ENCODE measurements around the gene FAM131A.

Gene FAM131A

GRCh38 chr3:184337399-184337714, at the start of gene FAM131A:
Gene FAM131A, plus strand, starts transcription at chr3:184337600. Its CDS starts 31 bp downstream, at chr3:184337631.
- in situ Hi-C loops (cut with MboI; ENCODE audit: low sequenced_read_pairs) = no loop called here

GRCh38 chr3:184289426-184289938, 47.9 kb upstream of the FAM131A start:
- in situ Hi-C loops (cut with MboI; ENCODE audit: low sequenced_read_pairs) = loop anchor here (10.0 kb wide), 1 partner anchor 395 kb away; no protein-coding TSS in a partner anchor

GRCh38 chr3:184290331-184290730, 47.1 kb upstream of the FAM131A start:
- in situ Hi-C loops (cut with MboI; ENCODE audit: low sequenced_read_pairs) = no loop called here

GRCh38 chr3:184291044-184291737, 46.2 kb upstream of the FAM131A start:
- in situ Hi-C loops (cut with MboI; ENCODE audit: low sequenced_read_pairs) = no loop called here

- in situ Hi-C loops (cut with MboI; ENCODE audit: low sequenced_read_pairs) = no loop called here
These were observed 45.5 kb upstream of the FAM131A start for GRCh38 chr3:184291738-184292445.

- in situ Hi-C loops (cut with MboI; ENCODE audit: low sequenced_read_pairs) = no loop called here
These were observed 41.6 kb upstream of the FAM131A start for GRCh38 chr3:184295771-184296170.

- in situ Hi-C loops (cut with MboI; ENCODE audit: low sequenced_read_pairs) = no loop called here
These were observed 40.8 kb upstream of the FAM131A start for GRCh38 chr3:184296616-184297015.

GRCh38 chr3:184298759-184299487, 38.5 kb upstream of the FAM131A start, which contains the start of gene PSMD2:
Gene PSMD2, plus strand, starts transcription at chr3:184299241. Its CDS starts 26 bp downstream, at chr3:184299267.
- in situ Hi-C loops (cut with MboI; ENCODE audit: low sequenced_read_pairs) = no loop called here

GRCh38 chr3:184299488-184300377, 37.7 kb upstream of the FAM131A start:
- in situ Hi-C loops (cut with MboI; ENCODE audit: low sequenced_read_pairs) = no loop called here

- in situ Hi-C loops (cut with MboI; ENCODE audit: low sequenced_read_pairs) = no loop called here
These were observed 37.1 kb upstream of the FAM131A start for GRCh38 chr3:184300378-184300720.

- in situ Hi-C loops (cut with MboI; ENCODE audit: low sequenced_read_pairs) = no loop called here
These were observed 31.8 kb upstream of the FAM131A start for GRCh38 chr3:184305577-184305976.

GRCh38 chr3:184306341-184306972, 30.9 kb upstream of the FAM131A start:
- in situ Hi-C loops (cut with MboI; ENCODE audit: low sequenced_read_pairs) = no loop called here

- in situ Hi-C loops (cut with MboI; ENCODE audit: low sequenced_read_pairs) = no loop called here
These were observed 29.5 kb upstream of the FAM131A start for GRCh38 chr3:184307915-184308314.

- in situ Hi-C loops (cut with MboI; ENCODE audit: low sequenced_read_pairs) = no loop called here
These were observed 28.7 kb upstream of the FAM131A start for GRCh38 chr3:184308744-184309143.

- in situ Hi-C loops (cut with MboI; ENCODE audit: low sequenced_read_pairs) = no loop called here
These were observed 25.8 kb upstream of the FAM131A start for GRCh38 chr3:184311633-184312032.

- in situ Hi-C loops (cut with MboI; ENCODE audit: low sequenced_read_pairs) = no loop called here
These were observed 23.1 kb upstream of the FAM131A start, which contains the start of gene EIF4G1 for GRCh38 chr3:184314363-184314699. Gene EIF4G1, plus strand, starts transcription at chr3:184314606. Its CDS starts 1,191 bp downstream, at chr3:184315797.

GRCh38 chr3:184314700-184315542, 22.5 kb upstream of the FAM131A start:
- in situ Hi-C loops (cut with MboI; ENCODE audit: low sequenced_read_pairs) = no loop called here

- in situ Hi-C loops (cut with MboI; ENCODE audit: low sequenced_read_pairs) = no loop called here
These were observed 21.9 kb upstream of the FAM131A start for GRCh38 chr3:184315543-184315867.

- in situ Hi-C loops (cut with MboI; ENCODE audit: low sequenced_read_pairs) = no loop called here
These were observed 21.3 kb upstream of the FAM131A start for GRCh38 chr3:184315871-184316661.
